Anterior cingulate cortex (tissue), 58 donors: ENCODE measurements around the gene NOP53.
"Not testable (repeated sequence)": the region's sequence is repeated elsewhere in the genome, so short reads cannot be mapped to it uniquely, and the experiment has no call there.

Source experiments
- DNase-seq, 58 donors: peaks; one replicate each; lab custom pipeline; 2025; lab: John Stamatoyannopoulos, UW

Gene NOP53

GRCh38 chr19:47716270-47716937 lies 28.9 kb upstream of the NOP53 start:
- DNase-seq: no peak

- not testable (repeated sequence) for DNase-seq
Observed at GRCh38 chr19:47718415-47719046, 26.8 kb upstream of the NOP53 start.

- peak in 52 of 58 donors; percentile 19 to 77 (median 52) for DNase-seq
Observed at GRCh38 chr19:47719047-47719859, 26.1 kb upstream of the NOP53 start.

- DNase-seq: no peak
Observed at GRCh38 chr19:47720669-47721422, 24.5 kb upstream of the NOP53 start.

GRCh38 chr19:47723581-47723940 lies 21.8 kb upstream of the NOP53 start:
- no peak for DNase-seq

- DNase-seq: no peak
Observed at GRCh38 chr19:47725759-47726401, 19.5 kb upstream of the NOP53 start.

- DNase-seq: no peak
Observed at GRCh38 chr19:47726467-47726866, 18.9 kb upstream of the NOP53 start.

- DNase-seq: not testable (repeated sequence)
Observed at GRCh38 chr19:47728295-47728694, 17.1 kb upstream of the NOP53 start.

GRCh38 chr19:47729468-47729798 lies 15.9 kb upstream of the NOP53 start:
- DNase-seq: no peak

GRCh38 chr19:47729799-47730520 lies 15.4 kb upstream of the NOP53 start:
- peak in 23 of 58 donors; percentile 2 to 65 (median 22) for DNase-seq

- DNase-seq: no peak
Observed at GRCh38 chr19:47730521-47730889, 14.8 kb upstream of the NOP53 start.

- no peak for DNase-seq
Observed at GRCh38 chr19:47730910-47731309, 14.4 kb upstream of the NOP53 start.

GRCh38 chr19:47735131-47735530 lies 10.2 kb upstream of the NOP53 start:
- DNase-seq: no peak

- no peak for DNase-seq
Observed at GRCh38 chr19:47740866-47741519, 4.4 kb upstream of the NOP53 start.

GRCh38 chr19:47741544-47742140 lies 3.7 kb upstream of the NOP53 start:
- no peak for DNase-seq

- DNase-seq: no peak
Observed at GRCh38 chr19:47742634-47743033, 2.7 kb upstream of the NOP53 start.

- not testable (repeated sequence) for DNase-seq
Observed at GRCh38 chr19:47746129-47746528, 783 bp downstream of the NOP53 start.

GRCh38 chr19:47749326-47749725 lies 4.0 kb downstream of the NOP53 start:
- no peak for DNase-seq

- DNase-seq: no peak
Observed at GRCh38 chr19:47750752-47751151, 5.4 kb downstream of the NOP53 start.
